Measurements from ENCODE around the gene C2orf69. TPM values are rescaled to one million over a fixed set of nuclear protein-coding genes. Genes with fewer than 3 reads are reported as not detected.

Gene C2orf69
- total and polyA plus RNA-seq, 7 experiments from 2014 or later, result 10.1 to 15.4 (median 11.2) TPM

Other genes with a start within 250 kb of the C2orf69 start
- gene FTCDNL1, start 60.1 kb upstream of the C2orf69 start, total RNA-seq, result 1 to 10 TPM; 1.2 to 3.7 (median 2.6) TPM
- 1 to 10 TPM in 1 of 2 donors, under 1 TPM in 1; 0.60 to 1.9 TPM for gene FTCDNL1, start 60.1 kb upstream of the C2orf69 start, polyA plus RNA-seq
- gene TYW5, start 44.2 kb downstream of the C2orf69 start, total RNA-seq, result 10 to 100 TPM in 4 of 5 experiments, 1 to 10 TPM in 1; 6.3 to 13.3 (median 11.2) TPM
- 1 to 10 TPM; 2.7 to 3.7 TPM for gene TYW5, start 44.2 kb downstream of the C2orf69 start, polyA plus RNA-seq
- gene MAIP1, start 44.3 kb downstream of the C2orf69 start, total RNA-seq, result 10 to 100 TPM; 14.5 to 27.8 (median 19.8) TPM
- gene MAIP1, start 44.3 kb downstream of the C2orf69 start, polyA plus RNA-seq, result 10 to 100 TPM; 16.3 to 17.9 TPM

Measured in naive thymus-derived CD4-positive, alpha-beta T cell (primary cell).